ENCODE results near the gene GSG1L.

The GSG1L gene

GRCh38 chr16:28064706-28065249 is 1.3 kb upstream of the GSG1L start:
- no peak overlapping the region for H3K4me3 Mint-ChIP-seq
- DNase-seq, result no peak
- peaks cover 3% of the 10 kb centered on the region for H3K36me3 Mint-ChIP-seq (ENCODE audit: insufficient read depth)
- ATAC-seq (replicated peaks), result no peak
- H3K4me1 Mint-ChIP-seq (ENCODE audit: low read depth in 2 of 2), result peaks cover 0 to 2% of the 10 kb centered on the region in 2 donors
- H3K9me3 Mint-ChIP-seq, result no peaks in the 10 kb centered on the region
- no peak overlapping the region for H3K27ac Mint-ChIP-seq
- peaks cover 49 to 59% of the 10 kb centered on the region in 2 donors for H3K27me3 Mint-ChIP-seq

- Mint-ChIP-seq H3K27me3 (peaks cover 55 to 65% of the 10 kb centered on the region in 2 donors), H3K27ac (no peak overlapping the region), H3K4me1 (ENCODE audit: low read depth in 2 of 2) (peaks cover 0 to 2% of the 10 kb centered on the region in 2 donors), H3K36me3 (ENCODE audit: insufficient read depth) (peaks cover 3% of the 10 kb centered on the region), H3K4me3 (peak overlapping the region in 1 of 2 donors; percentile 14), H3K9me3 (no peaks in the 10 kb centered on the region)
- DNase-seq (no peak), ATAC-seq (replicated peaks) (no peak)
These were observed 636 bp upstream of the GSG1L start for GRCh38 chr16:28064150-28064549.

GRCh38 chr16:28062847-28063521 is 530 bp downstream of the GSG1L start:
- H3K27me3 Mint-ChIP-seq, result peaks cover 66 to 77% of the 10 kb centered on the region in 2 donors
- peaks cover 2% of the 10 kb centered on the region for H3K36me3 Mint-ChIP-seq (ENCODE audit: insufficient read depth)
- no peak for ATAC-seq (replicated peaks)
- no peak overlapping the region for H3K4me3 Mint-ChIP-seq
- H3K9me3 Mint-ChIP-seq, result no peaks in the 10 kb centered on the region
- no peak overlapping the region for H3K27ac Mint-ChIP-seq
- peaks cover 0 to 8% of the 10 kb centered on the region in 2 donors for H3K4me1 Mint-ChIP-seq (ENCODE audit: low read depth in 2 of 2)
- DNase-seq, result no peak

GRCh38 chr16:28062261-28062846 is 1.2 kb downstream of the GSG1L start:
- DNase-seq (no peak), ATAC-seq (replicated peaks) (no peak)
- H3K4me1 Mint-ChIP-seq (ENCODE audit: low read depth in 2 of 2), result peaks cover 0 to 8% of the 10 kb centered on the region in 2 donors
- H3K27ac Mint-ChIP-seq, result no peak overlapping the region
- no peaks in the 10 kb centered on the region for H3K36me3 Mint-ChIP-seq (ENCODE audit: insufficient read depth)
- H3K9me3 Mint-ChIP-seq, result no peaks in the 10 kb centered on the region
- peak overlapping the region; percentile 34 to 45 for H3K4me3 Mint-ChIP-seq
- peaks cover 72 to 83% of the 10 kb centered on the region in 2 donors for H3K27me3 Mint-ChIP-seq

- peaks cover 0 to 10% of the 10 kb centered on the region in 2 donors for H3K4me1 Mint-ChIP-seq (ENCODE audit: low read depth in 2 of 2)
- no peaks in the 10 kb centered on the region for H3K36me3 Mint-ChIP-seq (ENCODE audit: insufficient read depth)
- H3K9me3 Mint-ChIP-seq, result no peaks in the 10 kb centered on the region
- H3K27ac Mint-ChIP-seq, result no peak overlapping the region
- DNase-seq (no peak), ATAC-seq (replicated peaks) (no peak)
- peaks cover 78 to 86% of the 10 kb centered on the region in 2 donors for H3K27me3 Mint-ChIP-seq
- no peak overlapping the region for H3K4me3 Mint-ChIP-seq
These were observed 2.0 kb downstream of the GSG1L start for GRCh38 chr16:28061352-28062101.

GRCh38 chr16:28059841-28060575 is 3.5 kb downstream of the GSG1L start:
- H3K9me3 Mint-ChIP-seq, result no peaks in the 10 kb centered on the region

GRCh38 chr16:28058839-28059589 is 4.5 kb downstream of the GSG1L start:
- H3K4me1 Mint-ChIP-seq (ENCODE audit: low read depth in 2 of 2), result peaks cover 0 to 10% of the 10 kb centered on the region in 2 donors
- H3K36me3 Mint-ChIP-seq (ENCODE audit: insufficient read depth), result no peaks in the 10 kb centered on the region

More at GRCh38 chr16:28059841-28060575, 3.5 kb downstream of the GSG1L start:
- H3K27me3 Mint-ChIP-seq, result peaks cover 66 to 75% of the 10 kb centered on the region in 2 donors
- H3K36me3 Mint-ChIP-seq (ENCODE audit: insufficient read depth), result no peaks in the 10 kb centered on the region
- no peak for DNase-seq
- ATAC-seq (replicated peaks), result no peak
- no peak overlapping the region for H3K27ac Mint-ChIP-seq
- H3K4me3 Mint-ChIP-seq, result no peak overlapping the region
- H3K4me1 Mint-ChIP-seq (ENCODE audit: low read depth in 2 of 2), result peaks cover 0 to 10% of the 10 kb centered on the region in 2 donors

GRCh38 chr16:28057949-28058348 is 5.6 kb downstream of the GSG1L start:
- Mint-ChIP-seq H3K9me3 (no peaks in the 10 kb centered on the region), H3K4me1 (ENCODE audit: low read depth in 2 of 2) (peaks cover 0 to 10% of the 10 kb centered on the region in 2 donors), H3K4me3 (no peak overlapping the region), H3K27ac (no peak overlapping the region), H3K27me3 (peaks cover 66 to 80% of the 10 kb centered on the region in 2 donors), H3K36me3 (ENCODE audit: insufficient read depth) (no peaks in the 10 kb centered on the region)
- no peak for DNase-seq
- ATAC-seq (replicated peaks), result no peak

More at GRCh38 chr16:28058839-28059589, 4.5 kb downstream of the GSG1L start:
- Mint-ChIP-seq H3K9me3 (no peaks in the 10 kb centered on the region), H3K27me3 (peaks cover 60 to 71% of the 10 kb centered on the region in 2 donors), H3K4me3 (no peak overlapping the region), H3K27ac (no peak overlapping the region)
- DNase-seq (no peak), ATAC-seq (replicated peaks) (no peak)

GRCh38 chr16:28053461-28053860 is 10.1 kb downstream of the GSG1L start:
- H3K27ac Mint-ChIP-seq, result no peak overlapping the region
- H3K36me3 Mint-ChIP-seq (ENCODE audit: insufficient read depth), result no peaks in the 10 kb centered on the region
- ATAC-seq (replicated peaks) (no peak), DNase-seq (no peak)
- H3K9me3 Mint-ChIP-seq, result peaks cover 2 to 5% of the 10 kb centered on the region in 2 donors
- H3K4me1 Mint-ChIP-seq (ENCODE audit: low read depth in 2 of 2), result peaks cover 0 to 3% of the 10 kb centered on the region in 2 donors
- H3K27me3 Mint-ChIP-seq, result peaks cover 37 to 39% of the 10 kb centered on the region in 2 donors
- no peak overlapping the region for H3K4me3 Mint-ChIP-seq

GRCh38 chr16:28052274-28053128 is 11.0 kb downstream of the GSG1L start:
- Mint-ChIP-seq H3K4me1 (ENCODE audit: low read depth in 2 of 2) (peaks cover 0 to 2% of the 10 kb centered on the region in 2 donors), H3K9me3 (peaks cover 2 to 5% of the 10 kb centered on the region in 2 donors), H3K4me3 (no peak overlapping the region), H3K36me3 (ENCODE audit: insufficient read depth) (no peaks in the 10 kb centered on the region), H3K27ac (no peak overlapping the region), H3K27me3 (peaks cover 29 to 30% of the 10 kb centered on the region in 2 donors)
- ATAC-seq (replicated peaks), result no peak
- no peak for DNase-seq

- H3K27me3 Mint-ChIP-seq, result peaks cover 23 to 25% of the 10 kb centered on the region in 2 donors
- no peak for ATAC-seq (replicated peaks)
These were observed 12.0 kb downstream of the GSG1L start for GRCh38 chr16:28051486-28051885.

GRCh38 chr16:28042811-28043210 is 20.7 kb downstream of the GSG1L start:
- H3K4me1 Mint-ChIP-seq (ENCODE audit: low read depth in 2 of 2), result no peaks in the 10 kb centered on the region
- DNase-seq (no peak), ATAC-seq (replicated peaks) (no peak)
- H3K4me3 Mint-ChIP-seq, result no peak overlapping the region
- H3K36me3 Mint-ChIP-seq (ENCODE audit: insufficient read depth), result no peaks in the 10 kb centered on the region
- peaks cover 26 to 51% of the 10 kb centered on the region in 2 donors for H3K27me3 Mint-ChIP-seq
- no peak overlapping the region for H3K27ac Mint-ChIP-seq
- H3K9me3 Mint-ChIP-seq, result no peaks in the 10 kb centered on the region

More at GRCh38 chr16:28051486-28051885, 12.0 kb downstream of the GSG1L start:
- Mint-ChIP-seq H3K4me3 (no peak overlapping the region), H3K9me3 (peaks cover 2 to 5% of the 10 kb centered on the region in 2 donors), H3K4me1 (ENCODE audit: low read depth in 2 of 2) (no peaks in the 10 kb centered on the region), H3K27ac (no peak overlapping the region), H3K36me3 (ENCODE audit: insufficient read depth) (no peaks in the 10 kb centered on the region)
- DNase-seq, result no peak
